LNCAP (cell line): Measurements from ENCODE around the gene INPP4A.

ENCODE experiments used
- TF ChIP-seq, protein P1 (sequence below): fragments of 450-650 bp; IDR thresholded peaks from 2 replicates; pipeline ENCODE4 v1.5.1; 2017; ENCODE audit warnings: mild to moderate bottlenecking

Gene INPP4A

GRCh38 chr2:98623657-98624056 lies 179.0 kb downstream of the INPP4A start:
- TF ChIP-seq, protein P1, sequence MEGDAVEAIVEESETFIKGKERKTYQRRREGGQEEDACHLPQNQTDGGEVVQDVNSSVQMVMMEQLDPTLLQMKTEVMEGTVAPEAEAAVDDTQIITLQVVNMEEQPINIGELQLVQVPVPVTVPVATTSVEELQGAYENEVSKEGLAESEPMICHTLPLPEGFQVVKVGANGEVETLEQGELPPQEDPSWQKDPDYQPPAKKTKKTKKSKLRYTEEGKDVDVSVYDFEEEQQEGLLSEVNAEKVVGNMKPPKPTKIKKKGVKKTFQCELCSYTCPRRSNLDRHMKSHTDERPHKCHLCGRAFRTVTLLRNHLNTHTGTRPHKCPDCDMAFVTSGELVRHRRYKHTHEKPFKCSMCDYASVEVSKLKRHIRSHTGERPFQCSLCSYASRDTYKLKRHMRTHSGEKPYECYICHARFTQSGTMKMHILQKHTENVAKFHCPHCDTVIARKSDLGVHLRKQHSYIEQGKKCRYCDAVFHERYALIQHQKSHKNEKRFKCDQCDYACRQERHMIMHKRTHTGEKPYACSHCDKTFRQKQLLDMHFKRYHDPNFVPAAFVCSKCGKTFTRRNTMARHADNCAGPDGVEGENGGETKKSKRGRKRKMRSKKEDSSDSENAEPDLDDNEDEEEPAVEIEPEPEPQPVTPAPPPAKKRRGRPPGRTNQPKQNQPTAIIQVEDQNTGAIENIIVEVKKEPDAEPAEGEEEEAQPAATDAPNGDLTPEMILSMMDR: no peak

DNA sequence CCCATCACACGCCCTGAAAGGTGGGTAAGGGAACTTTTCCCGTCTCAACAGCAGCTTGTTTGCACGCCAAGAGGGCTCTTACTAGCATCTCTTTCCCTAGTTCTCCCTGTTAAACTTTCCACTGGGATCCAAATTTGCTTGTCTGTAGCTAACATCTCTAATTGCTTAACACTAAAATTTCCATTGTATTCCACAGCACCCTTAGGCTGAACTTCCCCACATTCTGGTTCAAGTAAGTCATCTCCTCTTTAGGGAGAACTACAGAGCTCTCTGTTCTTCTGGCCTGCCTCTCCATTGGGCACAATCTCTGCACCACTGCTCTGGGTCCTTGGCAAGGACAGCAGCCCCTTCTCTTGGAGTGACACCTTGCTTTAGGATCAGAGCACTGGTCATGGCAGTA lies 187.7 kb downstream of the INPP4A start:
- TF ChIP-seq, protein P1: no peak

DNA sequence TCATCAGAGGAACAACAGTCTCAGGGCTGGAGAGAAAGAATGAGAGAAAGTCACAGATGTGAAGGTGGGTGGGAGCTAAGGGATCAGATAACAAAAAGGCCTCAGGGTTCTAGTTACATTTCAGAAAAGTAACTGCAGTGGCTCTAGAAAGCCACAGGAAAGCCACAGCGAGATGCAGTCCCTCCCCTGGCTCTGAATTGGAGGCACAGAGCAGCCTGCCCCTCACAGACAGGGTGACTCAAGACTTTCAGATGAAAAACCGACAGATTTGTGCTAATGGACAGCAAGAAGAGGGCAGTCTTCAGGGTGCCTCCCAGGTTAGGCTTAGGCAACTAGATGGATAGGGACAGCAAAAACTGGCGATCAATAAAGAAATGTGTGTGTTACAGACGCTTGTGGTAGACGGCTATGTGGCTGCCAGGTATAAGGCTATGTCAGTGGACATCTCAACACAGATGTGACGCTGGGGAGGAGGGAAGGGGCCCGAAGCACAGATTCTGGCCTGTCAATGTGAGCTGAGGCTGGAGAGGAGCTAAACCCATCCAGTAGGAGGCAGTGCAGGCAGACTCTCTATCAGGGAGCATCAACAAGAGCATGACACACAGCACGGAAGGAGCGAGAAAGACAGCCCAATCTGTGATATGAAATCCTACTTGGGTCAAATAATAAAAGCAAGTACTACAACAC lies 189.9 kb downstream of the INPP4A start:
- TF ChIP-seq, protein P1: peak; percentile 44

- TF ChIP-seq, protein P1: no peak
Observed at GRCh38 chr2:98637401-98638147, 192.9 kb downstream of the INPP4A start.

- TF ChIP-seq, protein P1: no peak
Observed at GRCh38 chr2:98643496-98644100, 198.9 kb downstream of the INPP4A start.
